Ammon's horn (tissue), 1 donor: ENCODE results near the gene LRCOL1.

Experiments used
- DNase-seq: peaks from one replicate; pipeline ENCODE4 v3.0.0-alpha.2; 2016; ENCODE audit warnings: low spot score

LRCOL1 gene

DNA sequence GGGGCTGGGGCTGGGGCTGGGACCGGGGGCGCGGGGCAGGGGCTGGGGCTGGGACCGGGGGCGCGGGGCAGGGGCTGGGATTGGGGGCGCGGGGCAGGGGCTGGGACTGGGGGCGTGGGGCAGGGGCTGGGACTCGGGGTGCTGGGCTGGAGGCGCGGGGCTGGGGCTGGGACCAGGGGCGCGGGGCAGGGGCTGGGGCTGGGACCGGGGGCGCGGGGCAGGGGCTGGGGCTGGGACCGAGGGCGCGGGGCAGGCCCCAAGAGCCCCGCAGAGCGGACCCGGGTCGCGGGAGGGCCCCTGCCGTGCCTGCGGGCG, 8.6 kb upstream of the LRCOL1 start:
- DNase-seq = no peak

DNA sequence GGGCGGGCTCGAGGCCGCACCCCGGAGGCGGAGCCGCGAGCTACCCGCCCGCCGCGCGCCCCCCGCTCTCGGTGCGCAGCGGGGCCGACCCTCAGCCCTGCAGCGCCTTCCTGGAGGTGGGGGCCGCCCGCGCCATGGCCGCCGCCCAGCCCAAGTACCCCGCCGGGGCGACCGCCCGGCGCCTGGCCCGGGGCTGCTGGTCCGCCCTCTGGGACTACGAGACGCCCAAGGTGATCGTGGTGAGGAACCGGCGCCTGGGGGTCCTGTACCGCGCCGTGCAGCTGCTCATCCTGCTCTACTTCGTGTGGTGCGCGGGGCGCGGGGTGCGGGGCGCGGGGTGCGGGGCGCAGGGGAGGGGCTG, 8.3 kb upstream of the LRCOL1 start, which contains the start of gene P2RX2:
Gene P2RX2 (plus strand): TSS at position 94 of the 361 bp plus-strand sequence. CDS start 41 bp downstream, at position 135.
- DNase-seq = no peak

DNA sequence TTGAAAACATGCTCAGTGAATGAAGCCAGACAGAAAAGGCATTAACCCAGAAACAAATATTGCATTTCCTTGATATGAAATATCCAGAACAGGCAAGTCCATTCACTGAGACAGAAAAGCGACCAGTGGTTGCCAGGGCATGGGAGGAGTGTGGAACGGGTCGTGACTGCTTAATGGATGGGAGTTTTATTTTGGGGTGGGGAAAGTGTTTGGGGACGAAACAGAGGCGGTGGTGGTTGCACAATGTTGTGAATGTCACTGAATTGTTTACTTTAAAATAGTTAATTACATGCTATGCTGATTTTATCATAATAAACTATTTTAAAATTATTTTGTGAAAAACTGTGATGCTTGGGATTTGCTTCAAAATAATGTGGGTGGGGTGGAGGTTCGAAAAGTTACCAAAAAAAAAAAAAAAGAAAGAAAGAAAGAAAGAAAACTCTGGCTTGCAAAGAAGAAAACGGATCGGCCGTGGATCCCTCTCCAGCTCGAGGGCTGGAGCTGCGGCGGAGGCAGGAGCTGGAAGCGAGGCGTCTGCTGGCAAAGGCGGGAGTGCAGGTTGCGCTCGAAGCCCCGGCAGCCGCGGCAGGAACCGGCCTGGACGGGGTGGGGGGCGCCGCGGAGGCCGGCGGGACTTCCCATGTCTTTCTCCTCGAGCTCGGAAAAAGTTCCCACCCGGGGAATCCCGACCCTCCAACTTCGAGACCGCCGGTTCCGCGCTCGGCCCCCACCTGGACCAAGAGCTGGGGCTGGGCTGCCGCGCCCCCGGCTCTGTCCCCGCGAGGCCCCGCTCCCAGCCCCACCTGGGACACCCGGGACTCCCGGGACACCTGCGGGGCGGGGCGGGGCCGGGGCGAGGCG, 7.7 kb upstream of the LRCOL1 start:
- no peak for DNase-seq

DNA sequence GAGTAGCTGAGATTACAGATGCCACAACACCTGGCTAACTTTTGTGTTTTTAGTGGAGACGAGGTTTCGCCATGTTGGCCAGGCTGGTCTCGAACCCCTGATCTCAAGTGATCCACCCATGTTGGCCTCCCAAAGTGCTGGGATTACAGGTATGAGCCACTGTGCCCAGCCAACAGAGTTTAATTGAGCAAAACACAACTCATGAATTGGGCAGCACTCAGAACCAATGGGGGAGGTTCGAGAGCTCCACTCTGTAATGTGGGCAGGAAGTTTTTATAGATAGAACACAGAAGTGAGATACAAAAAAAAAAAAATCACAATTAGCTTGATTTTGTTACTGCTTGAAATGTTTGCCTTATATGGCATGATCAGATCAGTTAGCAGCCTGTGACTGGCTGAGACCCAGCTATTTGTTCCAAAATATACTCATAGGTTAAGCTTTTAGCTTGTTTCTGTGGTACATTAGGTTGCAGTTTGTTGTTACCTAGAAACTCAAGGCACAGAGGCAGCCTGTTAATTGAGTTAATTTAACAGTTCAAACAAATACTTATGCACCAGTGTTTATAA, 6.8 kb upstream of the LRCOL1 start:
- DNase-seq = no peak

DNA sequence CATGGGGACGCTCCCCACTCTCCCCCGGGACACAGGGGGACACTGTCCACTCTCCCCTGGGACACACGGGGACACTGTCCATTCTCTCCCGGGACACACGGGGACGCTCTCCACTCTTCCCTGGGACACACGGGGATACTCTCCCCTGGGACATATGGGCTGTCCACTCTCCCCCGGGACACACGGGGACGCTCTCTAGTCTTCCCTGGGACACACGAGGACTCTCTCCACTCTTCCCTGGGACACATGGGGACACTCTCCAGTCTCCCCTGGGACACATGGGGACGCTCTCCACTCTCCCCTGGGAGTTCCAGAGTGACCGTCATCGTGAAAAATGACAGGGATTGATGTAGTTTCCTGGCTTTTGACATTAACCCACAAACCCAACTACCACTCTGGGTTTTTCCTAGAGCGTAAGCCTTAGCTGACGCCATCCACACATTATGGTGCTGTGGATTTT, 5.2 kb upstream of the LRCOL1 start:
- DNase-seq = no peak

DNA sequence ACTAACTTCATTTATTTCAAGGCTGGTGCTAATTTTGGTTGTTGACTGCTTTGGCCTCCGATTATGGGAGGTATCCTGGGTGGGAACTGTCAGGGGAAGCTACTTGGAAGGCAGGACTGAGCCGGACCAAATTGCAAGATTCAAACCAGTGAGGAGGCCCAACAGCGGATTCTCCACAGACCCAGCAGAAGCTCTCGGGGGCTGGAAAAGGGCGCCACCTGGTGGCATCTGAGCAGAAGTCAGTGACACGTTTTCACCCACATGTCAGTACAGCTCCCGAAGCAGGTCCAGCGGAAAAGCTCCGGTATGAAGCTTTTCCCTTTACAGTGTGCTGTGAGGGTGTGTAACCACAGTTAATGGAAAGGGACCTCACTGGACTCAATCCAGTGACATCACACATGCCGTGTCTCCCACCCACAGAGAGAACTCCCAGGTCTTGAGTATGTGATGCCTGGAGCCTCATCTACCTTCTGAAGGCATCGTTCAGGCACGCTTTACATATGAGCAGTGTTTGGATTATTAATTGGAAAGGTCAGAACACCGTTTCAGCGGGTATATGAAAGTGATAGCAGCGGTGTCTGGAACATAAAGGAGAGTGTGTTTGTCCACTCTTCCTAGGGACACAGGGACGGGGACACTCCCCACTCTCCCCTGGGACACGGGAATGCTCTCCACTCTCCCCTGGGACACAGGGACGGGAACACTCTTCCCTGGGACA, 4.6 kb upstream of the LRCOL1 start:
- DNase-seq = peak; percentile 91

DNA sequence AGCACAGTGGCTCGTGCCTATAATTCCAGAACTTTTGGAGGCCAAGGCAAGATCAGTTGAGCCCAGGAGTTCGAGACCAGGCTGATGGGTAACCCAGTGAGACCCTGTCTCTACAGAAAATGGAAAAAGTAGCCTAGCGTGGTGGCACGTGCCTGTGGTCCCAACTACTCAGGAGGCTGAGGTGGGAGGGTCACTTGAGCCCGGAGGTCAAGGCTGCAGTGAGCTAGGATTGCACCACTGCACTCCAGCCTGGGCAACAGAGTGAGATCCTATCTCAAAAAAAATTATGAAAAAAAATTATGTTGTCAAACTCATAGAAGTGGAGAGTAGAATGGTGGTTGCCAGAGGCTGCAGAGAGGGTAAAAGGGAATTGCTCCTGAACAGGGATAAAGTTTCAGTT, 3.6 kb upstream of the LRCOL1 start:
- no peak for DNase-seq

DNA sequence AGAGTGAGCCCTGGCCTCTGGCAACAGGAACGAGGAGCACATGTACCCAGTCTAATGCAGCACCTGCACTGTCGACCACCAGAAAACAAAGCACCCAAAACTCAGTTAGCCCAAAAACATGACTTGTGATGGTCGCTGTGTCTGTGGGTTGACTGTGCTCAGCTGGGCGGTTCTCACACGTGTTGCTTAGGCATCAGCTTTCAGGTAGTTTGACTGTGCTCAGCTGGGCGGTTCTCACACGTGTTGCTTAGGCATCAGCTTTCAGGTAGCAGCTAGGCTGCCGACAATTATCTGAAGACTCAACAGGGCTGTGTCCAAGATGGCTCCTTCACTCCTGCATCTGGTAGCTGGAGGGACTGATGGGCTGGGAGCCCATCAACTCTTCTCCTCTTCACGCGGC, 1.2 kb upstream of the LRCOL1 start:
- DNase-seq = no peak

DNA sequence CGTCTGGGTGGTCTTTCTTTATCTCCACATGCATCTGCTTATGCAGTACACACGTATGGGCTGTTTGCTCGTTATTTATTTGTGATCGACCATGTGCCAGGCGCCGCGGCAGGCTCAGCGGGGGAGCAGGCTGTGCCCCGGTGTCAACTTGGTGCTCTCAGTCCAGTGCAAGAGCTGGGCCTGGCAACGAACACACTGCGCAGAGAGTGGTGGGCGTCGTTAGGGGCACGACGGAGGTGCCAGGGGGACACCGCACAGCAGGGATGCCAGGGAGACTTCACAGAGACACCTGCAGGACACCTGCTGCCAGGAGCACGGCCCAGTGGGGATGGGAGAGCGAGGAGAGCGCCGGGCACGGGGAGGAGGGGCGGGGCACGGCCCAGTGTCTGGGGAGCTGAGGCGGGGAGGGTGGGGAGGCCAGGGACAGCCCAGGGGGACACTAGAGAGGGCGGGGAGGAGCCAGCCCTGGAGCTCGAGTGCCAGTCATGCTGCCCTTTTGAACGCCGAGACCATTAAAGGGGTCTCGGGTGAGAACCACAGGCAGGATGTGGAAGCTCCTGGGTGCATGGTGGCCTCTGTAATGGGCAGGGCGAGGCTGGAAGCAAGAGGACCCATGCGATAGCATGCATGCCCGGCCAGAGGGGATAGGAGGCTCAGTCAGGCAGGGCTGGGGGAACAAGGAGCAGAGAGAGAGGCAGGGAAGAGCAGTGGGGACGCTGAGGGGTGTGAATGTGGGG, 652 bp upstream of the LRCOL1 start:
- no peak for DNase-seq

DNA sequence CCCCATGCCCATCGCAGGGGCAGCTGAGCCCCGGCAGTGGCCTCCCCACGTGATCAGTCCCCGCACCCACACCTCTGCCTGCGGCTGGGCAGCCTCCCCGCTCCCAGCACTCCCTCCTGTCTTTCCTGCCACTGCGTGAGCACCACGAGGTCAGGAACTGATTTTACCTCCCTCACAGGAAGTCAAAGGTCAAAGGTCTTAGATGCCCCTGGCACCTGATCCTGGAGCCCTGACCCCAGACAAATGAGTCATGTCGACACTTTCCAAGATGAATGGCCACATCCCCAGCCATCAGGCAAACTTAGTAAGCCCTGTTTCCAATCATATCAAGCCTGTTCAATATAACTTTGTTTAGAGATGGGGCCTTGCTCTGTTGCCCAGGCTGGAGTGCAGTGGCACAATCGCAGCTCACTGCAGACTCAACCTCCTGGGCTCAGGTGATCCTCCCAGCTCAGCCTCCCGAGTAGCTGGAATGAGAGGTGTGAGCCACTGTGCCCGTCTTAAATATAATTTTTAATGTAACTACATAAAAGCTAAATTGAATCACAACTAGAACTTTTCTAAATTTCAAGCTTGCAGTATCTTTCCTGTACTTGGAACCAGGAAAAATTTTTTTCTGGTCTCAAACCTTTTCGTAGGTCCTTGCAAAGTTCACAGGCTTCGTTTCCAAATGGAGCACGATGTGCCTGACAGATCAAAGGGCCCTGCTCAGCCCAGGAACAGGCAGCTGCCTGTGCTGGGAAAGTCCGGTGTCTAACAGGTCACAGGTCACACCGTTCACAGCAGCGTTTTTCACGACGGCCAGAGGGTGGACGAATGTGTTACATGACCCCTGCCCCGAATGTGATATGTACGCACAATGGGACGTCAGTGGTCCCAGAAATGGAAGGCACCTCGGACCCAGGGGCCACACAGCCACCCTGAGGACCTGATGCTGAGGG, 1.9 kb downstream of the LRCOL1 start:
- no peak for DNase-seq

DNA sequence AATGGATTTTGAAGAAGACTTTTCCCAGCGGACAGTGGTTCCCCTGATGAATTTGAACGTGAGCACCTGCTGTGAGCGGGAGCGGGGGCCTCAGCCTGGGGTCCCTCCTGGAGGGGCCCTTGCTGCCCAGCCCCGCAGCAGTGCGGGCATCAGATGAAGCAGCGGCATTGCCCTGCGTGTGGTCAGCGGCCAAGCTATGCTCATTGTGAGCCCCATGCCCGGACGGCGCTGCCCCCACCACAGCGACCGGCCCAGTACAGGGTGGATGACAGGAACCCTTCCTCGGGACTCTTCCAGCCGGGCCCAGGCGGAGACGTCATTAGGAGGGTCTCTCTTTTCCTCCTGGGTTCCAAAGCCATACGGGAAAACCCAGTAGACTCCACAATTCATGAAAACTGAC, 3.5 kb downstream of the LRCOL1 start:
- DNase-seq = no peak

DNA sequence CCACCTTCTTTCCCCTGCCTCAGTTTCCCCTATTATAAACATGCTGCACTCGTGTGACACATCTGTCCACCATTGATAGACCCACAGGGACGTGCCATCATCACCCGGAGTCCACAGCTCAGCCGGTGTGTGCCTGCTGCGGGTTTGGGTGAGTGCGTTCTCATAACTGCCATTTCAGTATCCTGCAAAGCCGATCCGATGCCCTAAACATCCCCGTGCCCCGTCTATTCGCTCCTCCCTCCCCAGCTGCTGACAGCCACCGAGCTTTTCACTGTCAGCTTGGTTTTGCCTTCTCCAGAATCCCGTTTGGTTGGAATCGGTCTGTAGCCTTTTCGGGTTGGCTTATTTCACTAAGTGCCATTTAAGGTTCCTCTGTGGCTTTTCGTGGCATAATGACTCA, 3.9 kb downstream of the LRCOL1 start:
- no peak for DNase-seq

DNA sequence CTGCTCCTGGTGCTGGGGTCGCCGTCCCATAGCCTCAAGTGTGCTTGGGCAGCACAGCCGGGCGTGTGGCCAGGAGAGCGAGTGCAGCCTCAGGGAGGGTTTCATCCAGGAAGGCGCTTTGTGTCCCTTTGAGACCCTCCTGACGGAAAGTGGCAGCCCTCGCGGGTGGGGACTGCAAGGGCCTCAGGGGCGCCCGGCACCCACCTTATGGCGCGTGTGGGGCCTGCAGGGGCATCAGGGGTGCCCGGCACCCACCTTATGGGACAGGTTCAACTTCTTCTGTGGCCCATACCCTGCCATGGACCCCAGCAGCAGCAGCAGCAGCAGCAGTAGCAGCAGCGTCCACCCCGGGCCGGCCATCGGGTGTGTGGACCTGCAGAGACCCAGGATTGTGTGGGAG, 4.5 kb downstream of the LRCOL1 start:
- no peak for DNase-seq

DNA sequence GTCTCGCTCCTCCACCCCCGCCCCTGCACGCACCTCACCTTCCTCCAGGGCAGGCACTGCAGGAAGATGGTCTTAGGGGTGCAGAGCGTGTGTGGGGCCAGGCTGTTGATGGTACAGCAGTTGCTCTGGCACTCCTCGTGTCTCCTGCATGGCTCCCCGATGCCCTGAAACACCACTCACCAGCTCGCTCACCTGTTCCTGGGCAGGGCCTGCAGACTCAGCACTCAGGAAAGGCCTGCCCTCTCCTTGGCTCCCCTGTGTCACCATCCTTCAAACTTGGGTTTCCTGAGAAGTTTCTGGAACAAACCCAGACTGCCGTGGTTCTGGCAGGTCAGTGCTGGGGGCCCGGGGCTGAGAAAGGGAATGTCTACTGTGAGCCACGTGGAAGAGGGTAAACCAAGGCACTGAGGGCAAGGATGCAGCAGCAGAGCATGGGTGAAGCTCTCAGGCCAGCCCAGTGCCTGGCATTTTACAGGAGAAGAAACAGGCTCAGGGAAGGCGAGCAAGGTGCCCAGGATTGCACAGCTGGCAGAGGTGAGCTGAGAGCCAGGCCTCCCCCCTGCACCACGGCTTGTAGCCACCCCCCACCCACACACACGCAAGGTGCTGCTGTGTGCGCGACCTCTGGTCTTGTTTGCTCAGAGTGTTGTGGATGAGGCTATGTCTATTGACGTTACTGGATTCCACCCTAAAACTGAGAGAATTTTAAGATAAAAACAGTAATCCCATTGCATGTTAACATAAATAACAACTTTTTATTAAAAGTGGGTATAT, 5.5 kb downstream of the LRCOL1 start:
- DNase-seq = no peak

DNA sequence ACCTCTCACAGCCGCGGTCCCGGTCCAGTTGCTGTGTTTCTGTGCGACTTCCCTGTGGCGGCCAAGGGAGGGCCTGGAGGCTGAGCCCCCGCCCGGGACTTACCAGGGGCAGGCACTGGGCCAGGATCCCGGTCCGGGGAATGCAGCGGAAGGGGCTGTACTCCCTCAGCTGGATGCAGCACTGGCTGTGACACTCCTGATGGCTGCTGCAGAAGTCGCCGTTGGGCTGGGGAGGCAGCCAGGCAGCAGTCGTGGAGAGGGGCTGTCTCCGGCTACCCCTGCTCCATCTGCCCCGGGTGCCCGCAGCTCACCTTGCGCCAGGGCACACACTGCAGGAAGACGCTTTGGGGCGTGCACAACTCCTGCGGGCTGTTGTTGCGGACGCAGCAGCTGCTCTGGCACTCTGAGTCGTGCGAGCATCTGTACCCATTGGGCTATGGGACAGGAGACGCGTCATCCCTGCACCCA, 6.2 kb downstream of the LRCOL1 start:
- no peak for DNase-seq

DNA sequence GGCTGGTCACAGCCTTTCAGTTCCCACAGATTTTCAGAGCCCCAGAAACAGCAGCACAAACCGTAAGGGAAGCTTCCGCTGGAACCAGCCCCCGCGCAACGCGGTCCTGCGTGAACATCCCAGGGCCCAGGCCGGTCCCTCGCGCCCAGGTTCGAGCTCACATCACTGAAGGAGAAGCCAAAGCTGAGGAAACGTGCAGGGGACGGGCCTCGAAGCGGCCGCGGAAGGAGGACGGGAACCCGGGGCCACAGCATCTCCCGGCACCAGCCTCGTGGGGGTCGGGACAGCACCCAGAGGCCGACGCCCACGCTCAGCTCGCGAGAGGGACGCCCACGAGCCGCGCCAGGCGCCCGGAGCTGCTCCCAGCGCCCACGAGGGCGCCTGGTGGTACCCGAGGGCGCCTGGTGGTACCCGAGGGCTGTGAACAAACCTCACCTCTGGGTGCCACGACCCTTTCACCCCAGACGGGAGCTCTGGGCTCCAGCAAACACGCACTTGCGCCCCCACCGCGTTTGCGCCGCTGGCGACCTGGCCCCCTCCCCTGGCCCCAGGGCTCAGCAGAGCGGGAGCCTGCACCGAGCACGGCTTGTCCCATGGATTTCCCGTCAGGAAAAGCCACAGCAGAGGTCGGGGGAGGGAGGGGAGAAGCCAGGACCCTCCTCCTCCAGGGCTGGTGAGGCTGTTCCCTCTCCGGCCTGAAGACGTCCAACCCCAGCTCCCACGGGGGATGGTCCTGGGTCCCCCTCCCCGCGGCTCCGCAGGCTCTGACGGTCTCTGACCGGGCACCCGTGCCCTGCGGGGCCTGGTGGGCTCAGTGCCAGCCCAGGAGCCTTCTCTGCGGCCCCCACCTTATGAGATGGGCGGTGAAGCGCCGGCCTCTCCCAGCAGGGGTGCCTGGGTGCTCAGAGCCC, 6.9 kb downstream of the LRCOL1 start:
- no peak for DNase-seq

DNA sequence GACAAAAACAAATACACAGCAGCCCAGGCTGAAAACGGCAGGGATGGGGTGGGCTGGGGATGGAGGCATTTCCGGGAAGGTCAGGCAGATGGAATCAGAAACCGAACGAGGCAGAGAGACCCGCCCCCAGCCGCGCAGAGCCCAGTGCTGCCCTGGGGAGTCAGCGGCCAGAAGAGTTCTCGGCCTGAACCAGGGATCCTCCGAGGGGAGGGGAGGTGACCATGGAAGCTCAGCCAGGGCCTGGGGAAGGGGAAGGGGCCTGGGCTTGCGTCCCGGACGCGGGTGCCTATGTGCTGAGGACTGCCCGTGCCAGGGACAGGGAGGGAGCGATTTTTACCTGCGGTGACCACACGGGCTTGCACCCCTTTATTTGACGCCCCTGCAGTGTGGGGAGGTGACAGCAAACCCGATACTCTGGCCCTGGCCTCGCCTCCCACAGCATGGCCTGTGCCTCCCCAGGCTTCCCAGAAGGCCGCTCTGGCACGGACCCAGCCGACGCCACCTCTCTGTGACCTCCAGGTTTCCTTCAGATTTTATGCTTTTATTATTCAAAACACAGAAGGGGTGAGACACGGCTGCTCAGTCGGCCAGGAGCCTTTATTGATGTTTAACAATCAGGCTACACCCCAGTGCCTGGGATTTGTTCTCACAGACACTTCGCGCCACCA, 7.7 kb downstream of the LRCOL1 start:
- no peak for DNase-seq

DNA sequence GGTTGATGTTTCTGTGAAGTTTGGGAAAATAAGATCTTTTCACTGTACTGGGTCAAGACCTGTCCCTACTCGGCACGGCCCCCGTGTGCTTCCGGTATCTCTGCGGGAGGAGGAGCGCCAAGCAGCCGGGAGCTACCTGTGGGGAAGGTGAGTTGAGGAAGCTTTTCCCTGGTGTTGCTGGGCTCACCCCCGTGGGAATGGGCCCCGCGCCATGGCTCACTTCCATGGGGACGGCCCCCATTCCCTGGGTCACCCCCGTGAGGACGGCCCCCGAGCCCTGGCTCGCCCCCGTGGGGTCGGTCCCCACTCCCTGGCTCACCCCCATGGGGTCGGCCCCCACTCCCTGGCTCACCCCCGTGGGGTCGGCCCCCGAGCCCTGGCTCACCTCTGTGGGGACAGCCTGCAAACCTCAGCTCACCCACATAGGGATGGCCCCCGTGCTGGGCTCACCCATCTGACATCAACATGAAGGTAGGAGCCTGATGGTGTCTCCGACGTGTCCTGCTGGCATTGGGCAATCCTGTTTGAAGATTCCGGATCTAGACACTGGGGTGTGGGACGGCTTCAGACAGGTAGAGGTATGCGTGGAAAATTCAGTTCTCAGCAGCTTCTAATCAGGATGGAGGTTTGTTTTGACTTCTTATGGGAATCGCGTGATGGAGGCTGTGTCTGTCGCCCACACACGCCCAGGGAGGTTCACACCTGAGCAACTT, 9.1 kb downstream of the LRCOL1 start:
- no peak for DNase-seq
